Measurements from ENCODE around the gene UBC.
"Not testable (repeated sequence)": the region's sequence is repeated elsewhere in the genome, so short reads cannot be mapped to it uniquely, and the experiment has no call there.

UBC gene

GRCh38 chr12:124883263-124884130 lies 31.0 kb downstream of the UBC start:
- DNase-seq = no peak

GRCh38 chr12:124881123-124881522 lies 33.3 kb downstream of the UBC start:
- DNase-seq = no peak

DNA sequence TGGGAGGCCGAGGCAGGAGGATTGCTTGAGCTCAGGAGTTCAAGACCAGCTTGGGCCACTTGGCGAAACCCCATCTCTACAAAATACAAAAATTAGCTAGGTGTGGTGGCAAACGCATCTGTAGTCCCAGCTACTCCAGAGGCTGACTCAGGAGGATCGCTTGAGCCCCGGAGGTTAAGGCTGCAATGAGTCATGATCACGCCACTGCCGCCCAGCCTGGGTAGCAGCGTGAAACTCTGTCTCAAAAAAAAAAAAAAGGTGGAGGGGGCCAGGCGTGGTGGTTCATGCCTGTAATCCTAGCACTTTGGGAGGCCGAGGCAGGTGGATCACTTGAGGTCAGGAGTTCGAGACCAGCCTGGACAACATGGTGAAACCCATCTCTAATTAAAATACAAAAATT lies 34.1 kb downstream of the UBC start:
- DNase-seq = not testable (repeated sequence)

- DNase-seq = no peak
Measured at GRCh38 chr12:124878795-124879516, 35.5 kb downstream of the UBC start.

DNA sequence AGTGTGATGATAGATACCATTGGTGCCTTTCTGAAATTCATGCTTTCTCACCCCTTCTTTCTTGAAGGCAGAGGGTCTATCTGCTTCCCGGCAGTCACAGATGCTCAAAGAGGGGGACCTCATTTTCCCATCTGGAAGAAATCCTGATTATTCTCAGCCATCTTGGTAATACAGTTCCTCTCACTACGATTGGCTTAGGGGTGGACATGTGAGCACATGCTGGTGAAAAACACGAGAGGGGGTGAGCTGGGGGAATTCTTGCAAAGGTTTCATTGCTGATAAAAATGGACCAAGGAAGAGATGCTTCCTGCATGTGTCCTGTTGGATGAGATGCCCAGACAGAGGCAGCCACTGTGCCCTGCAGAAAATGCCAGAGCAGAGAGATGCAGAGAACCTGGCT lies 37.0 kb downstream of the UBC start:
- DNase-seq = no peak

- DNase-seq = no peak
Measured at GRCh38 chr12:124876171-124876570, 38.3 kb downstream of the UBC start.

GRCh38 chr12:124875803-124876132 lies 38.7 kb downstream of the UBC start:
- DNase-seq = no peak

DNA sequence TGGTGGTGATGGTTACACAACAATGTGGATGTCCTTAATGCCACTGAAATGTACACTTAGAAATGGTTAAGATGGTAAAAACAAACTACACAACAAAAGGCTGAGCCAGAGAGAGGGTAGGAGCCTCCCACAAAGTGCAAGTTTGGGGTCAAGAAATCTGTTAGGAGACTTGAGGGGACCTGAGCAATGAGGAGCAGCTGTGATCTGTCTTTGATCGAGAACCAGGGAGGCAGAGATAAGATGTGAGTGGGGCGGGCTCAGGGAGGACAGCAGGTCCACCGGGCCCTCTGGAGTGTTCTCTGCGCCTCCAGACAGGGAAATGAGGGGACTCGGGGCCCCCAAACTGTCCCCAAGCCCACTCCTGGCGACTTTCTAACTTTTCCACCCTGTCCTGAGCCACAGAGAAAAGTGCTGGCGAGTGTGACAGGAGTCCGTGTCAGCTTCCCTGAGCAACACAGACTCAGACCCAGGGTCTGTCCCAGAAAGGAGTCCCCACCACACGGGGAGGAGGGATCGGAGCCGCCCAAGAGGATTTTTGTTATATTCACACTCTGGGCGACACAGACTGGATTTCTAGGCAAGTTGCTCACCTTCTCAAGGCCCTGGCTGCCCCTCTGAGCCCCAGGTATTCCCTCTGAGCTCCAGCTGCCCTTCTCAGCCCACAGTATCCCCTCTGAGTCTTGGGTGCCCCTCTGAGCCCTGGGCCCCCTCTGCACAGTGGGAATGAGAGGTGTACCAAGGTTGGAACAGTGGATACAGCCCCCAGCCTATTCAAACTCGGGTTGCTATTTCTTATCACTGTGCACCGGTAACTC lies 39.3 kb downstream of the UBC start:
- no peak for DNase-seq

DNA sequence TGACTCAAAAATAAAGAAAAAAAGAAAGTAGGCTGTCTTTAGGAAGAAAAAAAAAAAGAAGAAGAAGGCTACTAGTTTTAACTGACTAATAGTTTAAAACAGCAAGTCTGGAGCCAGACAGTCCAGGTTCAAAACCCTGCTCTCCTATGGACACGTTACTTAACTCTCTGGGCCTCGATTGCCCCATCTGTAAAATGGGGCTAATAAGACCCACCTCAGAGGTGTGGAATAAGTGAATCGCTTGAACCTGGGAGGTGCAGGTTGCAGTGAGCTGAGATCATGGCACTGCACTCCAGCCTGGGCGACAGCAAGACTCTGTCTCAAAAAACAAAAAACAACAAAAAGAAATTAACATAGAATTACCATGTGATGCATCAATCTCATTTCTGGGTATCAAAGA lies 40.3 kb downstream of the UBC start:
- DNase-seq = no peak

DNA sequence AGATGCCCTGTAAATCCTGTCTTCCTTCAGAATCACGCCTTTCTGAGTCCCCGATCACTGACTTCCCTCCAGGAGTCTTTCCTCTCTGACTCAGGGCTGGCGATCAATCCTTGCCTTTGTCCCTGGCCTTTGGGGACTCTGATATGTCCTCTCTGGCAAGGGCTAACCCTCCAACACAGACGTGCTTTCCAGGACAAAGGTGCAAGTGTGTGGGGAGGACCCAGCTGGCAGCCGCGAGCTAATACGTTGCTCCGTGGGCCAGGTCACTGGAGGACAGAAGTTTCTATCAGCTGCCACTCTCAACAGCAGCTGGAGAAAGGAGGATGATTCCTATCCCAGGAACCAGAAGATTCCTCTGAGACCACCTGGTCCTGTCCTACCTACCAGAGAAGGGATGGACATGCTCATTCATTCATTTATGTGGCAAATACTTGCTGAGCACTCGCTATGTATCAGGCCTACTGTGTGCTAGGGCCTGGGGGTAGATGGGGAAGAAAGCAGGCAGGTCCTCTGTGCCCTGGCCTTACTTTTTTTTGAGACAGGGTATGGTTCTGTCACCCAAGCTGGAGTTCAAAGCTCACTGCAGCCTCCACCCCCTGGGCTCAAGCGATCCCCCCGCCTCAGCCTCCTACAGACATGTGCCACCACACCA lies 42.3 kb downstream of the UBC start:
- no peak for DNase-seq

GRCh38 chr12:124871297-124871696 lies 43.2 kb downstream of the UBC start:
- DNase-seq = no peak

DNA sequence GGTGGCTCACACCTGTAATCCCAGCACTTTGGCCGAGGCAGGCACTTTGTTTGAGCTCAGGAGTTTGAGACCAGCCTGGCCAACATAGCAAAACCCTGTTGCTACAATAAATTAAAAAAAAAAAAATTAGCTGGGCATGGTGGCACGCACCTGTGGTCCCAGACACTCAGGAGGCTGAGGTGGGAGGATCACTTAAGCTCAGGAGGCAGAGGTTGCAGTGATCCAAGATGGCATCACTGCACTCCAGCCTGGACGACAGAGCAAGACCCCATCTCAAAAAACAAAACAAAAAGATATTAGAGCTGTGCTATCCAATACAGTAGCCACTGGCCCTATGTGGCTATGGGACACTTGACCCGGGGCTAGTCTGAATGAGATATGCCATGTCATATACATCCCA lies 43.9 kb downstream of the UBC start:
- no peak for DNase-seq

DNA sequence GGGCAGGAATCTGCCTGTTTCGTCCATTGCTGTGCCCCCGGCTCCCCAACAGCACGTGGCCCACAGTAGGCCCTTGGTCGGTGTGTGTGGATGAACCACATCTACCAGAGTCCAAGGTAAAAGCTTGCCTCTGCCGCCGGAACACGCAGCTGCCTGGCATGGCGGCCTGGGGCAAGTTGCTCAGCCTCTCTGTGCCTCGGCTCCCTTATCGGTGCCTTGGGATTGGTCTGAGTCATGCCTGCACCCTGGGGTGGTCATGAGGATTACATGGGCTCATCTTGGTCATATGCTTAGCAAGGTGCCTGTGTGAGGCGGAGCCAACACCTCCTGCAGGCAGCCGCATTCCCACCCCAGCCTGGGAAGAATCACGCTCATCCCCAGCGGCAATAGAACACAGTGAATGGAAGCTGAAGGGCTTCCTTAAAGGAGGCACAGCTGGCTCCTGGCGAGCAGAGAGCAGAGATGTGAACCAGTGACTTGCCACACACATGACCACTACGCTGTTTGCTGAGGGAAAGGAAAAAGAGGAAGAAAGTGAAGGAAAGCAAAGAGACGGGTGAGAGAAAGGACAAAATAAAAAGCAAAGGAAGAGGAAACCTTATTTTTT lies 45.3 kb downstream of the UBC start:
- DNase-seq = no peak

GRCh38 chr12:124868252-124869058 lies 46.0 kb downstream of the UBC start:
- no peak for DNase-seq

DNA sequence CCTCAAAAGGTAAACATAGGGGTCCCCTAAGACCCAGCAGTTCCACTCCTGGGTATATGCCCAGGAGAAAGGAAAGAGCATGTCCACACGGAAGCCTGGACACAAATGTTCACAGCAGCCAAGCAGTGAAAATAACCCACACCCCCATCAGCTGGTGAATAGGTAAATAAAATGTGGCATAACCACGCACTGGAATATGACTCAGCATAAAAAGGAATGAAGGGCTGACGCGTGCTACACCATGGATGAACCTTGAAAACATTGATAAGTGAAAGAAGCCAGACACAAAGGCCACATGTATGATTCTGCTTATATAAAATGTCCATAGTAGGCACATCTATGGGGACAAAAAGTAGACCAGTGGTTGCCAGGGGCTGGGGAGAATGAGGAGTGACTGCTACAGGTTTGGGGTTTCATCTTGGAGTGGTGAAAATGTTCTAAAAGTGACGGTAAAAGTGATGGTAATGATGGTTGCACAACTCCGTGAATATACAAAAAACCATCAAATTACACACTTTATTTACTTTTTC lies 47.0 kb downstream of the UBC start:
- DNase-seq = no peak

GRCh38 chr12:124866883-124867400 lies 47.5 kb downstream of the UBC start:
- no peak for DNase-seq

DNA sequence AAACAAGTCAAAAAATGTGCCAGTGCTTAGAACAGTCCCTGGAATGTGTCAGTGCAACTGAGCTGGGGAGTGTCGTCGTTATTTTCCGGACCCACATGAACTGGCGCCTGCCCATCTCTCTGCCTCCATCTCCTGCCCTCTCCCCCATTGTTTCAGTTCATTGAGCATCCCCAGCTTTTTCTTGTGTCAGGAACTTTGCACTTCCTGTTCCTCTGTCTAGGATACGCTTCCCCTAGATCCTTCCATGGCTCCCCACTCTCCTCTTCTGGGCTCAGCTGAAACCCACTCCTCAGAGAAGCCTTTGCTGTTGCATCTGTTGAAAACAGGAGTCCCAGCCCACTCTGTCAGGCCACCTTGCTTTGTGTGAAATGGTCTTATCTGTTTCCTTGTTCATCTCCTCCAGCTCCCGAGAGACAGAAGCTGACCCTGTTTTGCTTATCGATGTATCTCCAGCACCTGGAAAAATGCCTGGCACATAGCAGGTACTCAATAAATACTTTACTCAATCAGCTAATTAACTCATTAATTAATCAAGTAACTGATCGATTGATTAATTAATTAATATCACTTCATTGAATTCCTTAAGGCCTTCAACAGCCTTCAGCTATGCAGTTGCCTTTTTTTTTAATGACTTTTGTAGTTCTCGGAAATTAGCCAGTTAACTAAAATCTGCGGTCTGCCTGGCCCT lies 48.1 kb downstream of the UBC start:
- DNase-seq = no peak

DNA sequence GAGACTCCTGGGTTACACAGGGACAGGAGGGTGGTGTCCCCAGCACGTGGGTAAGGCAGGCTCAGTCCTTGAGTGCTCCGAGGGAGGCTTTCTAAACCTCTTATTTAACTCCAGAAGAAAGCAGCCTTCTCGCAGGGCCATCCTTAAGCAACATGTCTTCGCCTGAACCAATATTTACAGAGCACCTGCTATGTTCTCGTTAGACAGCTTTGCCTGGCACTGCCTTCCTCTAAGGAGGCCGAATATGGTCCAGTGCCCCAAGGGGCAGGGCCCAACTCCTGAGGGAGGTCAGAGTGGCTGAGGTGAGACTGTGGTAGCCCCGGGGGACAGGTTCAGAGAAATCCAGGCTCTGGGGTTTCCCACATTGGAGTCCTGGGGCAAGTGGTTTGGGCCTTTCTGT lies 48.7 kb downstream of the UBC start:
- DNase-seq = no peak

DNA sequence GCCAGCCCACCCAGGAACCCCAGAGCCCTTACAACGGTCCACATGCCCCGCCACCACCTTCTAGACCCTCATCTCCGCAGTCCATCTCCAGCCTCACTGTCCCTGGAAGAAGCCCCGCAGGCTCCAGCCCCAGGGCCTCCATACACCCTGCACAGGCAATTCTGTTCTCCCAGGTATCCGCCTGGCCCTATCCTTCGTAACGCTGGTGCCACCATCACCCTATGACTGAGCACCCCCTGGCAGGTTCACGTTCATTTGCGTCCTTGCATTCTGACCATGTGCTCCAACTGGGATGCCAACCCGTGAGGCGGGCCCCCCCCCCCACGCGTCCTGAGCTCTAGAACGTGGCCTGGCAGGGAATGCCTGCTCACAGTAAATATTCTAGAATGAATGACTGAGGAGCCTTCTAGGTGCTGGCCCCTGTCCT lies 50.1 kb downstream of the UBC start:
- no peak for DNase-seq

Data from activated CD4-positive, alpha-beta T cell treated with anti-CD3 and anti-CD28 coated beads for 4 hours (primary cell).